BLaER1 treated with 17β-estradiol and CSF1 and Interleukin-3, amounts not matched to agents 10 nM and 100 nM (cell line): ENCODE data around the gene TMEM255A.
A peak's percentile ranks its signal among the peaks of the same experiment; 100 is the strongest.
"Not testable (repeated sequence)": the region's sequence is repeated elsewhere in the genome, so short reads cannot be mapped to it uniquely, and the experiment has no call there.

Source experiments
- H3K27ac ChIP-seq, 11 experiments: shearing (Covaris generic); formaldehyde crosslinking; 2 replicates each; pipeline ENCODE4 v1.8.1; 2022
- H3K27me3 ChIP-seq, 11 experiments: shearing (Covaris generic); formaldehyde crosslinking; 2 replicates each; pipeline ENCODE4 v1.8.1; 2022
- H3K36me3 ChIP-seq, 11 experiments: shearing (Covaris generic); formaldehyde crosslinking; 2 replicates each; pipeline ENCODE4 v1.8.1; 2022
- H3K4me1 ChIP-seq, 10 experiments: shearing (Covaris generic); formaldehyde crosslinking; 2 replicates each; pipeline ENCODE4 v1.8.1; 2022
- H3K4me2 ChIP-seq, 11 experiments: shearing (Covaris generic); formaldehyde crosslinking; 2 replicates each; pipeline ENCODE4 v1.8.1; 2022
- H3K4me3 ChIP-seq, 10 experiments: shearing (Covaris generic); formaldehyde crosslinking; 2 replicates each; pipeline ENCODE4 v1.8.1; 2022
- H3K9ac ChIP-seq, 11 experiments: shearing (Covaris generic); formaldehyde crosslinking; 2 replicates each; pipeline ENCODE4 v1.8.1; 2022
- H3K9me3 ChIP-seq, 11 experiments: shearing (Covaris generic); formaldehyde crosslinking; replicated peaks in 1 of 11; 2 replicates each; pipeline ENCODE4 v1.8.1; 2022
- H4K20me1 ChIP-seq, 11 experiments: shearing (Covaris generic); formaldehyde crosslinking; 2 replicates each; pipeline ENCODE4 v1.8.1; 2022
- Cebpa-rat ChIP-seq, 11 experiments: shearing (Covaris generic); IDR thresholded peaks; 2 replicates each; pipeline ENCODE4 v1.8.1; 2022

The TMEM255A gene

DNA sequence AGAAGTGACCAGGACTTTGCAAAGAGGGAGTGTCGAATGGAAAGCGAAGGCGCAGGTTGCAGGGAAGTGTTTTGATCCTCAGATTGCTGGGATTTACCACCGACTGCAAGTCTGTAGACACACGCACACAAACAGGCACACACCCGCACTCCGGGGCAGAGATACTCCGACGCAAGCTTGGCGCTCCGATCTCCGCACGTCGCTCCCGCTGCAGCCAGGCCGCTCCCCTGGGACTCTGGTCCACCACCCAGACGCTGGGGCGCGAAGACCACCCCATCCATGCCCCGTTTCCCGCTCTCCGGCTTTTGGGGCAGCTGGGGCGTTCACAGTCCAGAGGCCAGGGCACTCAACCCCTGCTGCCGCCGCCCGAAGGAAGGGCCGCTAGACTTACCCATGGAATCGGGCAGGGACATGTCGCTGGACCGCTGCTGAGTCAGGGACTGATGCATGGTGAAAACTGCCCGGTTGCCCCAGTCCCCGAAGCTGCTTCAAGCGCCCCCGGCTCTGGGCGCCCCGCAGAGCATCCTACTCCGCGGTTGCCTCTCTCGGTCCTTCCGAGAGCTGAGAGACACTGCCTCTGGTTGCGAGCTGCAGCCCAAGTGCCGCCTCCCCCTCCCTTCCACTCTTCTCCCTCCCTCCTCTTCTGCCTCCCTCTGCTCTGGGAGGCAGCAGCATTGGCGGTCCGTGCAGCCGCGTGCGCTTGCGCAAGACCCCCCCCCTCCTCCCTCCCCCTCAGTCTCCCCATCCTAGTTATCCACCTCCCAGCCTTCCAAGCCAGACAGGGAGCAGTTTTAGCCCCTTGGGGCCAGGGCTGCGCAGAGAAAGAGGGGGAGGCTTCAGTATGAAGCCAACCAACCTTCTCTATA, at the start of gene TMEM255A:
Gene TMEM255A (minus strand): TSS at position 601 of the 866 bp plus-strand sequence. CDS start 152 bp downstream, at position 449.
- no peak within 1 kb of the TSS for H3K27ac ChIP-seq
- 0 out of 22 replicates have a peak, but pooled peaks cover 0 to 4% (median 0%) of the 10 kb centered on the region in 11 experiments for H4K20me1 ChIP-seq
- H3K9me3 ChIP-seq: peaks cover 6 to 31% (median 23%) of the 10 kb centered on the region in 11 experiments; a peak in 21 of 22 replicates
- peaks cover 8 to 29% (median 17%) of the 10 kb centered on the region in 10 experiments; a peak in 17 of 20 replicates for H3K4me1 ChIP-seq
- no peaks in the 10 kb centered on the region for H3K36me3 ChIP-seq
- peaks cover 66 to 78% (median 76%) of the 10 kb centered on the region in 11 experiments for H3K27me3 ChIP-seq
- no peak for TF ChIP-seq Cebpa-rat (IDR thresholded peaks at IDR 0.05)
- peak within 1 kb of the TSS; percentile 40 to 71 (median 56); a peak in 19 of 22 replicates for H3K4me2 ChIP-seq
- H3K9ac ChIP-seq: no peak within 1 kb of the TSS
- H3K4me3 ChIP-seq: peak within 1 kb of the TSS in 8 of 10 experiments; percentile 7 to 45 (median 40); a peak in 10 of 20 replicates

DNA sequence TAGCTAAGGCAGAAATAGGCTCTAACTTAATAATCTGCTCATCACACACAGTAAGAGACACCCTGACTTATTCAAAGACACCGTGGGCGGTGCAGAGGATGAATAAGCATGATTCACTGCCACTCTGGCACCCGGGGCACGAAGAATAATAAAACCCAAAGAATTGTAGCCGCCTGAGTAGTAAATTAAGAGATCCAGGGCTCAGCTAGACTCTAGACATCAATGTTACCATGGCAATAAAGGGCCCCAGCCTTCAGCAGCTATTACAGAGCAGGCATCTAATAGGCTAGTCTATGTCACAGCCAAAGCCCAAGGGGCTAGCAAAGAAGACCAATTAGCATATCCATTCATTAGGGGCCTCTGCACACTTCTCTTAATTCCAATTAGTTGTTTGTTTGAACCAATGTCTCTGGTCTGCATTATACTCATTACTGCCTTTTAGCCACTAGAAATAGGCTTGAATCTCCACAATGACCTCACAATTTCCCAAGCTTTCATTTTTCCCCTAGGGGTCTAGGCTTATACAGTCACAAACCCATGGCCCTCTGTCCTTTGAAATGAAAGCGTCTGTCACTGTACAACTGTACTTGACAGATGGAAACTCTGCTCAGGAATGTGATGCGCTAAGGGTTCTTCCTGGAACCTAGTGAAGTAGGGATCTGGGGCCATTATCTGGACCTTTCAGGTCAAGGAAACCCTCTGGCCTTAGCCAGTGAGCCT, 47.6 kb upstream of the TMEM255A start:
- Histone ChIP-seq H3K9me3 (no peaks in the 10 kb centered on the region), H3K27ac (no peak overlapping the region), H3K36me3 (no peaks in the 10 kb centered on the region), H3K27me3 (no peaks in the 10 kb centered on the region), H3K4me3 (no peak overlapping the region), H4K20me1 (no peaks in the 10 kb centered on the region), H3K4me1 (peaks cover 0 to 15% (median 0%) of the 10 kb centered on the region in 10 experiments; a peak in 5 of 20 replicates), H3K4me2 (peak overlapping the region in 2 of 11 experiments; percentile 4 to 31; a peak in 3 of 22 replicates), H3K9ac (no peak overlapping the region)
- no peak for TF ChIP-seq Cebpa-rat (IDR thresholded peaks at IDR 0.05)

DNA sequence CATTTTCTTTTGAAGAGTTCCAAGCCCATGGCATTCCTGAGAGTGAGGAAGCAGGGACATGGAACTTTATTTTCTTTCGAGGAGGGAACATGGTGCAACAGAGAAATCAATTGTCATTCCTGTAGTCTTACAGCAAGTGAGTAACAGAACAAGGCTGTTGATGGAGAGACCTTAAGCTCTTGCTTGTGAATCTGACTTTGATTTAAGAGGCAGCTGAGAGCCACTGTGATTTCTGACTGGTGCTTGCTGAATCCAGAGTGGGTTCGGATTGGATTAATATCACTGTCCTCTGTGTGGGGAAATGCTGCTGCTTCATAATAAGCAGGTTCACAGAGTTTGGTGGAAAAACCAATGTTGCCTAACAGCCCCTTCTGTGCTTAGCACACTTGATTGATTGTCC, 45.9 kb upstream of the TMEM255A start:
- Histone ChIP-seq H3K4me2 (no peak overlapping the region), H3K4me1 (peaks cover 0 to 9% (median 0%) of the 10 kb centered on the region in 10 experiments; a peak in 5 of 20 replicates), H4K20me1 (no peaks in the 10 kb centered on the region), H3K27me3 (no peaks in the 10 kb centered on the region), H3K36me3 (no peaks in the 10 kb centered on the region), H3K4me3 (no peak overlapping the region), H3K27ac (no peak overlapping the region), H3K9me3 (no peaks in the 10 kb centered on the region), H3K9ac (no peak overlapping the region)
- TF ChIP-seq Cebpa-rat (IDR thresholded peaks at IDR 0.05): no peak

DNA sequence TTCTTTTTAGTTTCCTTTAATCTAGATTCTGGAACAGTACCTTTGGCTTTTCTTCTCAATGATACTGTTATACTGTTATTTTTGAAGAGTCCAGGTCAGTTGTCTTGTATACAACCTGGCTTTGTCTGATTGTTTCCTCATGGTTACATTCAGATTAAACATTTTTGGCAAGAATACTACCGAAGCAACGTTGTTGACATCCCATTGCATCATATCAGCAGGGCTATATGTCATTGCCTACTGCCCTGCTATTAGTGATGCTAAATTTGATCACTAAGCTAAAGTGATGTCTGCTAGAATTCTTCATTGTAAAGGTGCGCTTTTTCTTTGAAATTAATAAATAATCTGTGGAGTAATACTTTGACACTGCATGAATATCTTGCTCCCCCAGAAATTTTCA, 44.8 kb upstream of the TMEM255A start:
- H3K4me2 ChIP-seq: no peak overlapping the region

DNA sequence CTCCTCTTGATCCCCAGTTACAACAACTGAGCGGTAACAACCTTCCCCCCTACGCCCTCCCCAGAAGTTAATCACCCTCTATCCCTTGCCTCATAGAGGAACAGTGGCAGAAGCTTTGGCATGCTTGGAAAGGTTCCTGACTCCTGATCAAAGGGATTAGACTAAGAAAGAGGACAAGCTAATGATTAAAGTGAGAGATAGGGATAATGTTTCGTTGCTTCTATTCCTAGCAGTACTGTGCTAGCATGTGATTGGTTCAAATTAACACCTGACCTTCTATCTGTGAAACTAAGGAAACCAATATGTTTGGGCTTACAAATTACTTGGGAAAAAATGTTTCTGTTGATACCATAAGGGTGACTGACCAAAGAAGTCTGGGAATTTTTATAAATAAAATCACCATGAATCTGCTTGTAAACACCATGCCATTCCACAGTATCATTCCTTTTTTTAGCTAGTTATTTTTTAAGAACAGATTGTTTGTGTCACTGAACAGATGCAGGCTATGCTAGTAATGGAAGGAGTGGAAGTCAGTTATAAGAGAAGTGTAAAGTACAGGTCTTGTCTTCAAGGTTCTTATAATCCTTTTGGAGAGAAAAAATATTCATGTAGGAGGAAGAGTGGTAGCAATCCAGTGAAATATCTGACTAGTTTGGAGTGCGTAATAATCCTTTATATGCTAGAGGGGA, 39.3 kb upstream of the TMEM255A start:
- Histone ChIP-seq H3K9me3 (no peaks in the 10 kb centered on the region), H3K36me3 (no peaks in the 10 kb centered on the region), H3K4me3 (no peak overlapping the region), H4K20me1 (no peaks in the 10 kb centered on the region), H3K4me2 (no peak overlapping the region), H3K27ac (no peak overlapping the region), H3K4me1 (no peaks in the 10 kb centered on the region), H3K27me3 (no peaks in the 10 kb centered on the region), H3K9ac (no peak overlapping the region)
- no peak for TF ChIP-seq Cebpa-rat (IDR thresholded peaks at IDR 0.05)

More for the DNA sequence above, 44.8 kb upstream of the TMEM255A start:
- peaks cover 0 to 8% (median 0%) of the 10 kb centered on the region in 10 experiments; a peak in 3 of 20 replicates for H3K4me1 ChIP-seq
- H4K20me1 ChIP-seq: no peaks in the 10 kb centered on the region
- no peak overlapping the region for H3K4me3 ChIP-seq
- H3K9me3 ChIP-seq: no peaks in the 10 kb centered on the region
- no peak overlapping the region for H3K27ac ChIP-seq
- H3K27me3 ChIP-seq: no peaks in the 10 kb centered on the region
- no peak overlapping the region for H3K9ac ChIP-seq
- no peak for TF ChIP-seq Cebpa-rat (IDR thresholded peaks at IDR 0.05)
- no peaks in the 10 kb centered on the region for H3K36me3 ChIP-seq

DNA sequence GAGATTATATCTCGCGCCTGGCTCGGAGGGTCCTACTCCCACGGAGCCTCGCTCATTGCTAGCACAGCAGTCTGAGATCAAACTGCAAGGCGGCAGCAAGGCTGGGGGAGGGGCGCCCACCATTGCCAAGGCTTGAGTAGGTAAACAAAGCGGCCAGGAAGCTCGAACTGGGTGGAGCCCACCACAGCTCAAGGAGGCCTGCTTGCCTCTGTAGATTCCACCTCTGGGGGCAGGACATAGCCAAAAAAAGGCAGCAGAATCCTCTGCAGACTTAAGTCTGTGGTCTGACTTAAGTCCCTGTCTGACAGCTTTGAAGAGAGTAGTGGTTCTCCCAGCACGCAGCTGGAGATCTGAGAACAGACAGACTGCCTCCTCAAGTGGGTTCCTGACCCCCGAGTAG, 33.3 kb upstream of the TMEM255A start:
- not testable (repeated sequence) for H3K27me3 ChIP-seq, H3K27ac ChIP-seq, H4K20me1 ChIP-seq, H3K4me3 ChIP-seq, H3K36me3 ChIP-seq, H3K9ac ChIP-seq, H3K4me1 ChIP-seq, H3K4me2 ChIP-seq
- H3K9me3 ChIP-seq: peaks cover 4 to 19% (median 10%) of the 10 kb centered on the region in 11 experiments; a peak in 20 of 22 replicates

DNA sequence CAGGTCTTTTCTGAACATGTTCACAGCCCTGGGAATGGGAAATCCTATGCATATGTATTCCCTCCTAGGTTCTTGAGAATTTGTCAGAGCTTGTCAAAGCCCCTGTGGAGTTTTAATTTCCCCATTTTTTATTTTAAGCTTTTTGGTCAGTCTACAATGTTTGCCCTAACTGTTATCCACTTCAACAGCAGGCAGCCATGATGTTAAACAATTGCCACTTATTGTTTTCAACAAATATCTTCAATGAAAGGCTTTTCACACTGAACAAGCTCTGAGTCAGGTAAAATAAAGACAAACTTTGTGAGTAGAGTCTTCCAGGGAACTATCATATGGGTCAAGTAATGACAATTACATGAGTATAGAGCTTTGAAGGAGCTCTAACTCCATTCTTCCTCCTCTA, 25.6 kb upstream of the TMEM255A start:
- Histone ChIP-seq H3K9me3 (peaks cover 38 to 57% (median 48%) of the 10 kb centered on the region in 11 experiments), H3K4me3 (no peak overlapping the region), H3K36me3 (no peaks in the 10 kb centered on the region), H3K4me1 (peaks cover 0 to 13% (median 8%) of the 10 kb centered on the region in 10 experiments; a peak in 11 of 20 replicates), H3K27ac (no peak overlapping the region), H3K9ac (no peak overlapping the region), H3K27me3 (no peaks in the 10 kb centered on the region), H3K4me2 (no peak overlapping the region), H4K20me1 (no peaks in the 10 kb centered on the region)
- TF ChIP-seq Cebpa-rat (IDR thresholded peaks at IDR 0.05): no peak

DNA sequence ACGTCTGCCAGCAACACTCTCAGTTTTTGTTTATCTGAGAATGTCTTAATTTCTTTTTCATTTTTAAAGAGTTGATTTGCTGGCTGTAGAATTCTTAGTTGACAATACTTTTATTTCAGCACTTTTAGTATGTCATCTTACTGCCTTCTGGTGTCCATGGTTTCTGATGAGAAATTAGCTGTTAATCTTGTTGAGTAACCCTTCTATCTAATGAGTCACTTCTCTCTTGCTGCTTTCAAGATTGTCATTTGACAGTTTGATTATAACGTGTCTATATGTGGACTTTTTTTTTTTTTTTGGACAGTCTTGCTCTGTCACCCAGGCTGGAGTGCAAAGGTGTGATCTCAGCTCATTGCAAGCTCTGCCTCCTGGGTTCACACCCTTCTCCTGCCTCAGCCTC, 24.0 kb upstream of the TMEM255A start:
- Histone ChIP-seq H3K4me3 (no peak overlapping the region), H3K27ac (no peak overlapping the region), H3K27me3 (no peaks in the 10 kb centered on the region), H3K9me3 (peaks cover 38 to 54% (median 47%) of the 10 kb centered on the region in 11 experiments), H3K4me2 (no peak overlapping the region), H3K4me1 (peaks cover 0 to 13% (median 8%) of the 10 kb centered on the region in 10 experiments; a peak in 11 of 20 replicates), H4K20me1 (no peaks in the 10 kb centered on the region), H3K9ac (no peak overlapping the region), H3K36me3 (no peaks in the 10 kb centered on the region)
- TF ChIP-seq Cebpa-rat (IDR thresholded peaks at IDR 0.05): no peak
